T-helper 2 cell treated with Interferon-gamma antibody and Interleukin-4, amounts not matched to agents 5 μg/mL and 100 μg/mL, for 36 hours (primary cell): Measurements from ENCODE around the gene THEMIS.

Experiments
- DNase-seq: peaks from one replicate; pipeline ENCODE4 v3.0.0; 2021; ENCODE audit warnings: low spot score
- H3K27ac Mint-ChIP-seq: one replicate; pipeline ENCODE4 v1.8.0; 2021; ENCODE audit warnings: mild to moderate bottlenecking, mixed read lengths
- H3K27me3 Mint-ChIP-seq: one replicate; pipeline ENCODE4 v1.8.0; 2021; ENCODE audit warnings: low read depth, mixed read lengths
- H3K36me3 Mint-ChIP-seq: one replicate; pipeline ENCODE4 v1.8.0; 2021; ENCODE audit warnings: low read depth, mixed read lengths
- H3K4me1 Mint-ChIP-seq: one replicate; pipeline ENCODE4 v1.8.0; 2021; ENCODE audit warnings: low read depth, mixed read lengths
- H3K4me3 Mint-ChIP-seq: one replicate; pipeline ENCODE4 v1.8.0; 2022; ENCODE audit warnings: mild to moderate bottlenecking, moderate library complexity, mixed read lengths
- H3K9me3 Mint-ChIP-seq: one replicate; pipeline ENCODE4 v1.8.0; 2021; ENCODE audit warnings: mixed read lengths

The THEMIS gene

DNA sequence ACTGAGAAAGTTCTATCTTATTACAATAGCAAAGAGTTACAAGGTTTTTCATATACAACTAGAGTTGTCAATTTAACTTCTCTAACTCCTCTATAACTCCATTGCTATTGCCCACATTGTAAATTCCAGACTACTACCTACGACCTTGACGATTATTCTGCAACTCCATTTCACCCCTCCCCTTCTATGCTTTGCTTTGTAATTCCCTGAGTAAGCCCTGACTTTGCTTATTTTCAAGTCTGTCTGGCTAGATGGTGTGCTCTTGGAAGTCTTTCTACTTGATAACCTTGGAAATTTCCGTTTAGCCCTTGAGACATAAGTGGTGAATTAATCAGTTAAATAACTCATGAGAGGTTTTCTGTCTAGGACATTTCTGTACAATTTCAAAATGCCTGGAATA is 162.4 kb downstream of the THEMIS start:
- Mint-ChIP-seq H3K36me3 (peaks cover 6% of the 10 kb centered on the region), H3K27ac (no peak overlapping the region), H3K9me3 (no peaks in the 10 kb centered on the region), H3K27me3 (no peaks in the 10 kb centered on the region), H3K4me3 (no peak overlapping the region), H3K4me1 (peaks cover 10% of the 10 kb centered on the region)
- DNase-seq = no peak

DNA sequence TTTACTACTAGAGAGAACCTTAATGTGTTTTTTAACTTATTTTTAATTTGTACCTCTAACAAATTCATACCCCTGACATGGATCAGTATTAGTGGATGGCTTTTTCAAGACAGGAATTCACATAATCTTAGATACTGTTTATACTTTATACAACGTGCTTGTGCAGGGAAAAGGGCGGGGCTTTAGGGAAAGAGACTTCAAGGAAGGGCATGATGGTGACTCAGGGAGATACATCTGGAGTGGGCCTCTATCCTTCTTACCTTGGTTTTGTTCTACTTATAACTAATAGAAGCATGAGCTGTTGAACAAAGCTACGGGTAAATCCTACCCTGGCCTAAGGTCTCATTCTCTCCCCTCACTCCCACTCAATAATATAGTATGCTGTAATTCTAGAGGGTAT is 163.1 kb downstream of the THEMIS start:
- Mint-ChIP-seq H3K27ac (no peak overlapping the region), H3K27me3 (no peaks in the 10 kb centered on the region), H3K9me3 (no peaks in the 10 kb centered on the region), H3K36me3 (peaks cover 8% of the 10 kb centered on the region), H3K4me1 (peaks cover 10% of the 10 kb centered on the region), H3K4me3 (no peak overlapping the region)
- DNase-seq = no peak

DNA sequence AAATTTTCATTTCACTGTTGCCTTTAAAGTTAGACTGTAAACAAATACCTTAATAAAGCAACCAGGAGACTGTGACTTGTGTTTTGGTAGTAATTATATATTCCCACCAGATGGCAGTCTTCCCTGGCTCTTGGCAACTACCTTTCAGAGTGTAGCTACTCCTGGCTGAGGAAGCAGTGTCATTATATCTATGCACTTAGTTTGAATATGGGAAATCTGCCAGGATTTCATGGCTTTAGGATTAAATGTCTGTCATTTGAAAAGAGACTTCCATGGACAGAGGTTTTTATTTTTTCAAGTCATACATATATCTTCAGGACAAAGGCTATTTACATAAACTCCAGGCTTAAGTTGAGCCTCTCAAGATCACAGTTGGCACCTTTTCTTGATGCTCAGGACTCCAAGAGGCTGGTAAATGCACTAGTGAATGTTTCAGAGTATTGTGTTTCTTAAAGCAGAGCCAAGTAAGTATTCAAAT is 163.8 kb downstream of the THEMIS start:
- H3K4me1 Mint-ChIP-seq = peaks cover 10% of the 10 kb centered on the region
- peak; percentile 18 for DNase-seq
- H3K27me3 Mint-ChIP-seq = no peaks in the 10 kb centered on the region
- no peak overlapping the region for H3K4me3 Mint-ChIP-seq
- no peak overlapping the region for H3K27ac Mint-ChIP-seq
- no peaks in the 10 kb centered on the region for H3K9me3 Mint-ChIP-seq
- H3K36me3 Mint-ChIP-seq = peaks cover 8% of the 10 kb centered on the region

DNA sequence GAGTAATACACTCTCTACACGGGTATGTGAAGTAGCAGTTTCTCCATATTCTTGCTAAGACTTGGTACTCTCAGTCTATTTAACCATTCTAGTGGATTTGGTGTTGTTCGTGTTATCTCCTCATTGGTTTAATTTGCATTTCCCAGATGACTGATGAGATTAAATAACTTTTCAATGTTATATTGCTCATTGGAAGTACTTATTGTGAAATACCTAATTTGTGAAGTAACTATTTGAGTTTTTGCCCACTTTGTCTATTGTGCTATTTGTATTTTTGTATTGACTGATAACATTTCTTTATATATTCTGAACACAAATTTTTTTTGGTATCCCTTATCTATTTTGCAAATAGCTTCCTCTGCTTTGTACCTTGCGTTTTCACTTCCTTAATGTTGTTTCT is 167.9 kb downstream of the THEMIS start:
- H3K36me3 Mint-ChIP-seq = peaks cover 5% of the 10 kb centered on the region

DNA sequence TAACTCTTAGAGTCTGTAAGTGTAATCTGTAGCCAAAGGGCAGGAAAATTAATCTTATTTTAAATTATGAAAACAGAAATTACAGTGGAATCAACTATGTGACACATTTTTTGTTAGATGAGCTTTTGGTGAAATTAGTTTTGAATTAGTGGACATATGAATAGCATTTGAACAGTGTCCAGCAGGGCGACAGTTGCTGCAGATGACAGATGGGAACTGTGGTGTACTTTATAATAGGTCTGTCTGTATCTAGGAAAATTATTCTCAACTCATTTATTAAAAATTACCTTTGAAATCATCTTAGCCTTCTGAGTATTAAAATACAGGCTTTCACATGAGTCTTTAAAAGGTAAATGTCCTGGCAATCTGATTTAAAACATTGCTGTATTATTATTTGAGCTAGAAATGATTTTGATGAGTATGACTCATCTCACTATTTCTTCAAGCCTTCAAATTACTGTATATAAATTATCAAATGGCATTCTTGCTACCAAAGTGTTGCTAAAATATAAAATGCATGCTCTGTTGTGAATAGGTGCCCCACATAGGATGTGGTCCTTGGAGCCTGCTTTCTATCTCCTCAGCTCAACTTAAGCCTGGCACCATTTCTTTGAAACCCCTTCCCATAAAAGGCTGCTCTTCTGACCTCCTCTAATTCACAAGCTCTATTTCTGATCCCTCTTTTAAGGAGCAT is 173.5 kb downstream of the THEMIS start:
- H3K4me3 Mint-ChIP-seq = no peak overlapping the region
- no peaks in the 10 kb centered on the region for H3K27me3 Mint-ChIP-seq
- no peaks in the 10 kb centered on the region for H3K9me3 Mint-ChIP-seq
- peaks cover 16% of the 10 kb centered on the region for H3K36me3 Mint-ChIP-seq
- H3K4me1 Mint-ChIP-seq = no peaks in the 10 kb centered on the region
- H3K27ac Mint-ChIP-seq = no peak overlapping the region
- no peak for DNase-seq

More for the DNA sequence above, 167.9 kb downstream of the THEMIS start:
- Mint-ChIP-seq H3K4me3 (no peak overlapping the region), H3K9me3 (no peaks in the 10 kb centered on the region), H3K27ac (no peak overlapping the region), H3K27me3 (no peaks in the 10 kb centered on the region), H3K4me1 (peaks cover 5% of the 10 kb centered on the region)
- DNase-seq = no peak

DNA sequence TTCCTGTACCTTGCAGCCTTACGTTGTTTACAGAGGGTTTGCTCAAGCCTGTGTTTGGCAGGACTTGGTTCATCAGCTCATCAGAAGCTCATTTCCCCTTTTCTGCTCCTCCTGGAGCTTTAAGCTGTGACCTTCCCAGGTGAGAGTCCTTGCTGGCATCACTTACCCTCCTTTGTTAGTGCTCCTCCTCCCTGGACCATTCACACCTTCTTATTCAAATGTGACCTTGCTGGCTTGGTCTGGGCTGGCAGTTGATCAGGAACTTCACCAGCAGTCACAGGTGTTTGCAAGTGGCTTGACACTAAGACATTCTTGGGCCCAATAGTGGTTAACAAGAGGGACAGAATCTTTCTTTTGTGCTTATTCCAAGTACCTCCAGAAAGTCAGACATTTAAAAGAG is 175.0 kb downstream of the THEMIS start:
- DNase-seq = no peak
- H3K27ac Mint-ChIP-seq = no peak overlapping the region
- no peaks in the 10 kb centered on the region for H3K9me3 Mint-ChIP-seq
- no peaks in the 10 kb centered on the region for H3K27me3 Mint-ChIP-seq
- H3K36me3 Mint-ChIP-seq = peaks cover 19% of the 10 kb centered on the region
- H3K4me1 Mint-ChIP-seq = no peaks in the 10 kb centered on the region
- H3K4me3 Mint-ChIP-seq = no peak overlapping the region

DNA sequence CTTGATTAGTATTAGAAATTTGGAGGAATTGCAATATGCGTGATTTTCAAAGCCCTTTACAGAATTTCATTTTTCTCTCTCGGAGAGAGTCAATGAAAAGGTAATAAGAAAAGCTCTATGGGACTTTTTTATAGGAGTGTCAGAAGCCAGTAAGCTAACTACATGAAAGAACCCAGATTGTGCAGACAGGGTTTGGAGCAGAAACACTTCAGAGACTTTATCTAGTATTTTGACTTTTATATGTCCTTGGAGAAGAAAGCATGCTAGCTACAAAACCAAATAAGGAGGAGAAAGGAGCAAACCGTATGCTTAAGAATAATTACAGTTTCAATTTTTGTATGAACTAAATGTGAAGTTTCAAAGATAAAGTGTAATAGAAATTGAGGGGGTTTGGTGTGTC is 182.2 kb downstream of the THEMIS start:
- H3K4me3 Mint-ChIP-seq = no peak overlapping the region
- peaks cover 43% of the 10 kb centered on the region for H3K36me3 Mint-ChIP-seq

DNA sequence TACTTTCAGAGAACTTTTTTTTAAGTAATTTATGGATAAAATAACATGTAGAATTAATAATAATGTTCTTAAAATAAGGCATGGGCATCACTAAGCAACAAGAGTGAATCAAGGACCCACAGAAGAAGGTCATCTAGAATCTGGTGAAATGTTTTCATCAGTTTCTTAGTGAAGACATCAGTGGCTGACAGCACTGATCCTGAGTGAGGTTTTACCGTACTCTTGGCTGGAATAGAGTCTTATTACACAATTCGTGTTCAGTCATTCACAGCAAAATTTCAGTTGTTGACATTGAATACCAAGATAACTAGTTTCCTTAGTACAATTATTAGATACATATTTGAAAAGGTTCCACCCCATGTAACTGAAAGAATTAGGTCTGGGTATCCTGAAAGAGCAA is 183.5 kb downstream of the THEMIS start:
- peaks cover 45% of the 10 kb centered on the region for H3K36me3 Mint-ChIP-seq
- H3K4me1 Mint-ChIP-seq = peaks cover 2% of the 10 kb centered on the region
- H3K4me3 Mint-ChIP-seq = no peak overlapping the region
- no peaks in the 10 kb centered on the region for H3K9me3 Mint-ChIP-seq
- H3K27ac Mint-ChIP-seq = no peak overlapping the region
- no peaks in the 10 kb centered on the region for H3K27me3 Mint-ChIP-seq
- DNase-seq = no peak

More for the DNA sequence above, 182.2 kb downstream of the THEMIS start:
- DNase-seq = no peak
- no peak overlapping the region for H3K27ac Mint-ChIP-seq
- no peaks in the 10 kb centered on the region for H3K4me1 Mint-ChIP-seq
- no peaks in the 10 kb centered on the region for H3K9me3 Mint-ChIP-seq
- H3K27me3 Mint-ChIP-seq = no peaks in the 10 kb centered on the region

DNA sequence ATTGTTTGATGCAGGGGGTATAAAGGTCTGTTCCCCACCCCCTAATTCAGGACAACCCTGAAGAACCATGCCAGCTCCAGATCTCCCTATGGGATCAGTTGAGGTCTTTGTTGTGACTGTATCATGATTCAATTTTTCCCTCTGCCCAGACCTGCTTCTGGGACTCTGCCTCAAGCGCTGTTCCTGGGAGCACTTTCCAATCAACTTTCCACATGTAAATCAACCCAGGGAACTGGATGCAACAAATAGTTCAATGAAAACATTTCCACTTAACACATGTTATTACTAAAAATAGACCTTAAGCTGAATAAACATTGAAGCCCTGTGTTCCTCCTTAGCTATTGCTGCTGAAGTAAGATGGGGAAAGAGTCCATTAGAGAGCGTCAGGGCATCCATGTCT is 184.4 kb downstream of the THEMIS start:
- H3K9me3 Mint-ChIP-seq = no peaks in the 10 kb centered on the region
- no peak for DNase-seq
- H3K4me1 Mint-ChIP-seq = peaks cover 2% of the 10 kb centered on the region
- H3K36me3 Mint-ChIP-seq = peaks cover 45% of the 10 kb centered on the region
- H3K4me3 Mint-ChIP-seq = no peak overlapping the region
- H3K27me3 Mint-ChIP-seq = no peaks in the 10 kb centered on the region
- H3K27ac Mint-ChIP-seq = no peak overlapping the region

DNA sequence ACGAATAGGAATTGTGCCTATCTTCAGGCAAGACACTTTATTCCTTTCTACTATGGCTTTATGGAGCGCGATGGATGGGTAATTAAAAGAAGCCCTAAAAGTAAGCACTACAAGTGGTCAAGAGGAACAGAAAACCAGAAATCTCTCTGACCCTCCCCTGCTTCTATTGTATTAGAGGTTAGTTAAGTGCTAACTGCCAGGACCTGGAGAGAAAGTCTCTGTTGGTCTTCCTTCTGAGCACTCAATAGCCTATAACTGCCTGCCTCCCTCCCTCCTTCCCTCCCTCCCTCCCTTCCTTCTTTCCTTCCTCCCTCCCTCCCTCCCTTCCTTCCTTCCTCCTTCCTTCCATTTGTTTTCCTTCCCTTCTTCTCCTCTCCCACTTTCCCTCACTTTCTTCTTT is 190.2 kb downstream of the THEMIS start:
- H3K36me3 Mint-ChIP-seq = peaks cover 48% of the 10 kb centered on the region
- H3K9me3 Mint-ChIP-seq = no peaks in the 10 kb centered on the region
- H3K27ac Mint-ChIP-seq = peak overlapping the region; percentile 69
- H3K4me3 Mint-ChIP-seq = no peak overlapping the region
- H3K4me1 Mint-ChIP-seq = peaks cover 2% of the 10 kb centered on the region
- no peak for DNase-seq
- no peaks in the 10 kb centered on the region for H3K27me3 Mint-ChIP-seq

DNA sequence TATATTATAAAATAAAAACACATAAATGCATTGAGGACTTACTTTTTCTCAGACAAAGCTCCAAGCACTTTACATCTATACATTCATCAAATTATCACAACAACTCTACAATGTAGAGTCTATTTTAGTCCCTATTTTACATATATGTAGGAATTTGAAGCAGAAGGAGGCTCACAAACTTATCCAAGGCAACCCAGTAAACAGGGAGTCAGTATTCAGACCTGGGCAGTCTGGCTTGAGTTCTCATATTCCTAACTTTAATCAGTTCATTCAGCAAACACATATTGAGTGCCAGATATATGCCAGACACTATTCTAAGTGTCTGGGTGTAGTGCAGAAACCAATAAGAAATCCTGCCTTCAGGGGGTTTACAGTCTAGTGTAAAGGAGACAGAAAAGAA is 194.6 kb downstream of the THEMIS start:
- Mint-ChIP-seq H3K36me3 (peaks cover 49% of the 10 kb centered on the region), H3K4me1 (no peaks in the 10 kb centered on the region), H3K9me3 (peaks cover 6% of the 10 kb centered on the region), H3K27me3 (no peaks in the 10 kb centered on the region), H3K27ac (no peak overlapping the region), H3K4me3 (no peak overlapping the region)
- no peak for DNase-seq

DNA sequence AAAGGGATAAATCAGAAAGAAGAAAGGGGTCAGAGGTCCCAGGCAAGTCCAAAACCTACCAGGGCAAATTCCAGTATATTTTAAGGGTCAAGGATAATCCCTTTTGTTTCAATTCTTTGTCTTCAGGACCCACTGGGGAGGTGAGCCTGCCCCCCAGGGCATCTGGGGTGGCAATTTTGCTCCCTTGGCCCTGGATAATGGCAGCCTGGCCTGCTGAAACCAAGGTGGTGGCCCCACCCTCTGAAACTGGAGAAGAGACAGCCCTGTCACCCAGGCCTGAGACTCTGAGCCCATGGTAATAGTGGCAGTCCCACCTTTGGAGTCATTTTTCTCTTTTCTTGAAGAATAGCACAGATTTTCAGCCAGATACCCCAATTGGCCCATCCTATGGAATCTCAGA is 205.8 kb downstream of the THEMIS start:
- peaks cover 20% of the 10 kb centered on the region for H3K36me3 Mint-ChIP-seq
- H3K4me1 Mint-ChIP-seq = no peaks in the 10 kb centered on the region
- DNase-seq = no peak
- no peaks in the 10 kb centered on the region for H3K9me3 Mint-ChIP-seq
- no peak overlapping the region for H3K4me3 Mint-ChIP-seq
- no peaks in the 10 kb centered on the region for H3K27me3 Mint-ChIP-seq
- no peak overlapping the region for H3K27ac Mint-ChIP-seq

DNA sequence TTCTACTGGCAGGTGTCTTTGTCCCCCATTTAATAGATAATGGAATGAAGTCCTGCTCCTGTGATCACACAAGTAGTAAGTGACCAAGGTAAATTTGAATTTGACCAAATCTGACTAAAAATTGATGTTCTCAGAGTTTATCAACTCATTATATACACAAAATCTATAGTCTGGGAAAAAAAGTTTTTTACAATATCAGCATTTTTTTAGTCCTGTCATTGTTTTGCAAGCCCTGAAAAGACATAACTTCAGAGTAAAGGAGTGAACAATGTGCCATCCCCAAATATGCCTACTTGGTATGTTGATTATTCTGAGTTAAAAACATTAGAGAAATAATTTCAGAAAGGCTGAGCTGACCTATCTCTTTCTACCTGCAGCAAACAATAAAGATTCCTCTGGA is 209.7 kb downstream of the THEMIS start:
- Mint-ChIP-seq H3K36me3 (peaks cover 16% of the 10 kb centered on the region), H3K27ac (no peak overlapping the region), H3K27me3 (no peaks in the 10 kb centered on the region), H3K4me1 (no peaks in the 10 kb centered on the region), H3K4me3 (no peak overlapping the region), H3K9me3 (peaks cover 13% of the 10 kb centered on the region)
- DNase-seq = no peak

DNA sequence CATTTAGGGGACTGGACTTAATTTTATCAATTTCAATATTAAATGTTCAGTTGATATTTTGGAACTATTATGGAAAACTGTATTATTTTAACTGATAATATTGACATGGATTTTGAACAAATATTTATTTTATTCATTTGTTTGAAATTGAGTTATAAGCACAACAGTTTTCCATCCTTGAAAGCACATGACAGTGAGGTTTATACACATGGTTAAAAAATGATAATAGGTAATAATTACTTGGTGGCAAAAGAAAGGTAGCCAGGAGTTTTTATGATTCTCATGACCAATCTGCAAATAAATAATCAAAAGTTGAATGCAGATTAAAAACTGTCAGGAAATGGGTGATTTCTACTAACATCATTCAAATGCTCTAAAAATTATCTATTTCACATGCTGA is 210.3 kb downstream of the THEMIS start:
- H3K4me3 Mint-ChIP-seq = no peak overlapping the region

DNA sequence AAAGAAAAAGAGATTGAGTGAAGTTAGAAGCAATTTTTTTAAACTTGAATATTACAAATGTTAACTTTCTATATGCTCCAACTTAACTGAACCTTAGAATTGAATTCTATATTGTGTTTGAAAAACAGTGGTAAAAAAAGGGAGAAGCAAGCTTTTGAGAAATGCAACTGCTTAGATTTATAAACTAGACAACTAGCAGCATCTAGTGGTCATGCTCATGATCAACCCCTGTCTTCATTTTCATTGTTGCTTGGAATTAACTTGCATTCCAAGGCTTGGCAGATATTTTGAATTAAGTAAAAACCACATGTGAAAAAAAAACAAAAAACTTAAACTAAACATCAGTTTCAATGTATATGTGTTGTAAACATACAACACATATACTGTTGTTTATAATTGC is 210.8 kb downstream of the THEMIS start:
- Mint-ChIP-seq H3K27ac (no peak overlapping the region), H3K27me3 (no peaks in the 10 kb centered on the region), H3K36me3 (peaks cover 12% of the 10 kb centered on the region), H3K9me3 (peaks cover 13% of the 10 kb centered on the region), H3K4me1 (no peaks in the 10 kb centered on the region), H3K4me3 (no peak overlapping the region)
- no peak for DNase-seq

More for the DNA sequence above, 210.3 kb downstream of the THEMIS start:
- no peaks in the 10 kb centered on the region for H3K4me1 Mint-ChIP-seq
- H3K27me3 Mint-ChIP-seq = no peaks in the 10 kb centered on the region
- peaks cover 14% of the 10 kb centered on the region for H3K36me3 Mint-ChIP-seq
- DNase-seq = no peak
- H3K9me3 Mint-ChIP-seq = peaks cover 13% of the 10 kb centered on the region
- H3K27ac Mint-ChIP-seq = no peak overlapping the region
